Mucosa of stomach (tissue), 1 donor: ENCODE results near the gene FAM222A.

Experiments
- H3K27me3 ChIP-seq: one replicate; pipeline ENCODE4 v1.7.0; 2013; ENCODE audit warnings: mild to moderate bottlenecking, low read length; ENCODE audit not compliant: control insufficient read depth, insufficient read depth
- H3K36me3 ChIP-seq: one replicate; pipeline ENCODE4 v1.7.0; 2013; ENCODE audit warnings: low read length; ENCODE audit not compliant: control insufficient read depth, insufficient read depth
- H3K4me1 ChIP-seq: one replicate; pipeline ENCODE4 v1.7.0; 2013; ENCODE audit warnings: mild to moderate bottlenecking, low read length; ENCODE audit not compliant: control insufficient read depth, insufficient read depth
- H3K4me3 ChIP-seq: one replicate; pipeline ENCODE4 v1.7.0; 2013; ENCODE audit warnings: low read length
- H3K9ac ChIP-seq: one replicate; pipeline ENCODE4 v1.7.0; 2013; ENCODE audit warnings: mild to moderate bottlenecking, low read length, moderate library complexity
- H3K9me3 ChIP-seq: one replicate; pipeline ENCODE4 v1.7.0; 2013; ENCODE audit warnings: mild to moderate bottlenecking, low read length, moderate library complexity; ENCODE audit not compliant: control insufficient read depth
- donor health status: Pancreatic carcinoma.

Gene FAM222A

DNA sequence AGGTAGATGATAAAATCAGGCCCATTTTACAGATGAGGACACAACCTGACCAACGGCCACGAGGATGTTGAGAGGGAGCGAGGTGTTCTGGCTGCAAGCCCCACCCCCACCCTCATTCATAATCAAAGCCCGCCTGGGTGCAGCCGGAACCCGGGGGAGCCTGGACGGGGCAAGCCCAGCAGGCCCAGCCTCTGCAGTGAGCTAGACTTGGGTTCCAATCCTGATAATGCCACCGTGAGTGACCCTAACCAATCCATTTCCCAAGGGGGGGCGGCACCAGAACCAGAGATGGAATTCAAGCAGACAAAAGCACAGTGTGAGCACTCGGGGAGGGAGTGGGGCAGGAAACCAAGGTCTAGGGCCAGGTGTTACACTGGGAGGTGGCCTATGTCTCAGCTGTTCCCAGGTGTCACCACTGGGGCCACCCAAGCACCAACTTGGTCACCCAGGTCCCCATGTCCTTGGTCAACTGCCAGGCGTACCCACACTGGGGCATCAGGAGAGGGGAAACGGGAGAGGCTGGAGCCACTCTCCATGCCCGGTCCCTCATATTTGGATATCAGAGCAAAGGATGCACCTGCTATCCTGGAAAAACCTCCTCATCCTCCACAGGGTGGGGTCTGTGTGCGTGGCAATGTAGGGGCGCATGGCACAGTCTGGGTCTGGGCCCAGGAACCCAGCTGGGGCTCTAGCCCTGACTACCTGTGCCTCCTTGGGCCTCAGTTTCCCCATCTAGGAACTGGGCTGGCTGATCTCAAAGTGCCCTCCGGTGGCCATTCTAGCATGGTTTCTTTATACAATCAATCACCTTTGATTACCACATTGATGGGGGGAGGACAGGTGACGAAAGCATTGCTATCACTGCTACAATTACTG lies 58.4 kb downstream of the FAM222A start:
- no peak overlapping the region for H3K4me3 ChIP-seq
- H3K9me3 ChIP-seq = no peaks in the 10 kb centered on the region
- H3K36me3 ChIP-seq = no peaks in the 10 kb centered on the region
- no peaks in the 10 kb centered on the region for H3K27me3 ChIP-seq
- H3K9ac ChIP-seq = no peak overlapping the region
- H3K4me1 ChIP-seq = peaks cover 12% of the 10 kb centered on the region

DNA sequence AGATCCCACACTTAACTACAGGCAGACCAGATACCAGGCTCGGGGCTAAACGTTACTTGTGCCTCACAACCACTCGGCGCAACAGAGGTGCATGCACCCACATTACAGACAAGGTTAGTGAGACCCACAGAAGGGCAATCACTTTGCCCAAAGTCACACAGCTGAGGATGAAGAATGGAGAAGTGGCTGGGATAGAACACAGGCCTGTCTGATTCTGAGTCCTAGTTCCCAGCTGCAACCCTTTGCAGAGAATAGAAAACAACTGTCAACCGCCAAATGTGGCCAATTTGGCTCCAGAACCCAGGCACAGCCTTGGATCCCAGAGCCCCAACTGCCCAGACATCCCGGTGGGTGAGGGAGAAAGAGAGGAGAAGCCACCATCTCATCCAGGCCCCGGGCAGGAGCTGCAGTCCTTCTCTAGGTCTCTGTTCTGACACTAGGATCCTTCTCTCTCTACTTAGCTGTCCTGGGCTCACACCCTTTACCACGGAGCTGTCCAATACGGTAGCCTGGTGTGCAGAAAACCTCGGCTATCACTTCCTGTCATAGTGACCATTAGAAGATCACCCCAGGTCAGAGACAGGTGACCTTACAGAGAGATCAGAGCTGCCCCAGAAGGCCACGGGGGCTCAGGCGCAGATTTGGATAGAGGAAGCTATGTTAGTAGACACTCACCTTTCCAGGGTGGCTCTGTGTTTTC lies 59.1 kb downstream of the FAM222A start:
- Histone ChIP-seq H3K9ac (no peak overlapping the region), H3K4me3 (no peak overlapping the region)

DNA sequence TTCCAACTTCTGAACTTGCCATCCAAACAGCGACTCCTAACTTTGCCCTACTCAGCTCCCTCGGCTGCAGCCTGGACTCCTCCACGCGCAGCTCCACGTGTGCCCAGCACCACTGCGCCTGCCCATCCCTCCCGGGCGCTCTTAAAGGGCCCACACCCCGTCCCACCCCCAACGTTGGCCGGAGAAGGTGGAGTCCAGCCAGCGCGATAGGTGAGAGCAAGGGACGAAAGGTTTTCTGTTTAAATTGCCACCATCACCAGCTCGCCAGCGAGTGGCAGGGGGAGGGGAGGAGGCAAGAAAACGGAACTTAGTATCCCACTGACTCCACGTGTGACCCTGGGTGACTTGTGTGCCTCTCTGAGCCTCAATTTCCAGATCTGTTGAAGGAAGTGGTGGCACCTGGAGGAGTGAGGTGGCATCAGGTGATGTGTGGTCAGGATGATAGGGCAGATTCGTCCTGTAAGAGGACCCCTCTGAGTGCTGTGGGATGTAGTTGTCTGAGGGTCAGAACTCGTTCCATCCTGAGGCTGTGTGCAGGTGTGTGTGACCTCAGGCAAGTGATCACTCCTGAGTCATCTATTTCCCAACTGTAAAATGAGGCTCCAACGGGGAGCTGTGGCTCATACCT lies 59.9 kb downstream of the FAM222A start:
- Histone ChIP-seq H3K36me3 (no peaks in the 10 kb centered on the region), H3K27me3 (no peaks in the 10 kb centered on the region), H3K4me3 (no peak overlapping the region), H3K4me1 (peaks cover 12% of the 10 kb centered on the region), H3K9ac (no peak overlapping the region), H3K9me3 (no peaks in the 10 kb centered on the region)

More for the DNA sequence above, 59.1 kb downstream of the FAM222A start:
- H3K4me1 ChIP-seq = peaks cover 12% of the 10 kb centered on the region
- no peaks in the 10 kb centered on the region for H3K9me3 ChIP-seq
- H3K27me3 ChIP-seq = no peaks in the 10 kb centered on the region
- no peaks in the 10 kb centered on the region for H3K36me3 ChIP-seq

GRCh38 chr12:109775172-109775881 lies 61.7 kb downstream of the FAM222A start:
- no peaks in the 10 kb centered on the region for H3K36me3 ChIP-seq
- H3K4me3 ChIP-seq = no peak overlapping the region
- no peak overlapping the region for H3K9ac ChIP-seq
- H3K9me3 ChIP-seq = no peaks in the 10 kb centered on the region
- H3K4me1 ChIP-seq = peaks cover 12% of the 10 kb centered on the region
- no peaks in the 10 kb centered on the region for H3K27me3 ChIP-seq

- no peak overlapping the region for H3K9ac ChIP-seq
- no peak overlapping the region for H3K4me3 ChIP-seq
Observed at GRCh38 chr12:109776624-109777023, 63.0 kb downstream of the FAM222A start.

GRCh38 chr12:109777544-109777943 lies 63.9 kb downstream of the FAM222A start:
- H3K4me3 ChIP-seq = no peak overlapping the region
- H3K9ac ChIP-seq = no peak overlapping the region
- no peaks in the 10 kb centered on the region for H3K36me3 ChIP-seq
- H3K9me3 ChIP-seq = no peaks in the 10 kb centered on the region
- peaks cover 12% of the 10 kb centered on the region for H3K4me1 ChIP-seq
- no peaks in the 10 kb centered on the region for H3K27me3 ChIP-seq

More at GRCh38 chr12:109776624-109777023, 63.0 kb downstream of the FAM222A start:
- Histone ChIP-seq H3K27me3 (no peaks in the 10 kb centered on the region), H3K4me1 (peaks cover 12% of the 10 kb centered on the region), H3K36me3 (no peaks in the 10 kb centered on the region), H3K9me3 (no peaks in the 10 kb centered on the region)

GRCh38 chr12:109778684-109779083 lies 65.1 kb downstream of the FAM222A start:
- peaks cover 2% of the 10 kb centered on the region for H3K4me1 ChIP-seq
- H3K9ac ChIP-seq = no peak overlapping the region
- no peak overlapping the region for H3K4me3 ChIP-seq

GRCh38 chr12:109779382-109779781 lies 65.8 kb downstream of the FAM222A start:
- Histone ChIP-seq H3K9ac (no peak overlapping the region), H3K4me3 (no peak overlapping the region), H3K27me3 (no peaks in the 10 kb centered on the region), H3K4me1 (no peaks in the 10 kb centered on the region), H3K36me3 (no peaks in the 10 kb centered on the region), H3K9me3 (no peaks in the 10 kb centered on the region)

More at GRCh38 chr12:109778684-109779083, 65.1 kb downstream of the FAM222A start:
- Histone ChIP-seq H3K9me3 (no peaks in the 10 kb centered on the region), H3K36me3 (no peaks in the 10 kb centered on the region), H3K27me3 (no peaks in the 10 kb centered on the region)

DNA sequence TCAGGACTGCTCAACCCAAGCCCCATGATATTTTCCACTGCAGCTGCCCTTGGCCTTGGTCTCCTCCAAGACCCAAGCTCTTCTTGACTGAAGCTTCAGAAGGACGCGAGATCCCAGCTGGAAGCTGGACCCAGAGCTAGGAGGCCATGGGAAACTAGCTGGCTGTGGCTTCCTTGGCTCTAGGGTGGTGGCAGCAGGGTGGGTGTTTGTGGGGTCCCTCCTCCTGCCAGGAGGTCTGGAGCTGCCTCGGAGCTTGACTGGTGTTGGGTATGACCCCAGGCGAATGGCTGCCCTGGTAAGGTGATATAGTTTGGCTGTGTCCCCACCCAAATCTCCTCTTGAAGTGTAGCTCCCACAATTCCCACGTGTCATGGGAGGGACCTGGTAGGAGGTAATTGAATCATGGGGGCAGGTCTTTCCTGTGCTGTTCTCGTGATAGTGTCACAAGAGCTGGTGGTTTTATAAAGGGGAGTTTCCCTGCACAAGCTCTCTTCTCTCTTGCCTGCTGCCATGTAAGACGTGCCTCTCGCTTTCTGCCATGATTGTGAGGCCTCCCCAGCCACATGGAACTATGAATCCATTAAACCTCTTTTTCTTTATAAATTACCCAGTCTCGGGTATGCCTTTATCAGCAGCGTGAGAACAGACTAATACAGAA lies 68.2 kb downstream of the FAM222A start:
- Histone ChIP-seq H3K9me3 (no peaks in the 10 kb centered on the region), H3K36me3 (no peaks in the 10 kb centered on the region), H3K4me1 (no peaks in the 10 kb centered on the region), H3K27me3 (no peaks in the 10 kb centered on the region), H3K4me3 (no peak overlapping the region), H3K9ac (no peak overlapping the region)

DNA sequence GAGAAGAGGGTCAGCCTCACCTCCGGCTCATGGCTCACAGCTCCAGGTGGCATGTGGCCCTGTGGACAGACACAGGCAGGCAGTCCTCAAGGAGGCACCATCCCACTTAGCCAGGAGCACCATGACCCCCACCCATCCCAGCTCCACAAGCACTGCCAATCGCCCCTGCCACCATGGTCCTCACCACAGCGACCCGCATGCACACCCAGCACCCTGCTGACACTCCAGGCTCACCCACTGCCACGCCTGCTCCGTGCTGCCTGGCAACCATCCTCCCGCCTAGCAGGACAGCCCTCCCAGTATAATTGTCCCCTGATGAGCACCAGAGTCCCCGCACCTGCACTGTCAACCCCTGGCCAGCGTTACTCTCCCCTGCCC lies 68.7 kb downstream of the FAM222A start:
- H3K27me3 ChIP-seq = no peaks in the 10 kb centered on the region
- H3K36me3 ChIP-seq = no peaks in the 10 kb centered on the region
- no peak overlapping the region for H3K9ac ChIP-seq
- H3K4me3 ChIP-seq = no peak overlapping the region
- no peaks in the 10 kb centered on the region for H3K4me1 ChIP-seq
- H3K9me3 ChIP-seq = no peaks in the 10 kb centered on the region

DNA sequence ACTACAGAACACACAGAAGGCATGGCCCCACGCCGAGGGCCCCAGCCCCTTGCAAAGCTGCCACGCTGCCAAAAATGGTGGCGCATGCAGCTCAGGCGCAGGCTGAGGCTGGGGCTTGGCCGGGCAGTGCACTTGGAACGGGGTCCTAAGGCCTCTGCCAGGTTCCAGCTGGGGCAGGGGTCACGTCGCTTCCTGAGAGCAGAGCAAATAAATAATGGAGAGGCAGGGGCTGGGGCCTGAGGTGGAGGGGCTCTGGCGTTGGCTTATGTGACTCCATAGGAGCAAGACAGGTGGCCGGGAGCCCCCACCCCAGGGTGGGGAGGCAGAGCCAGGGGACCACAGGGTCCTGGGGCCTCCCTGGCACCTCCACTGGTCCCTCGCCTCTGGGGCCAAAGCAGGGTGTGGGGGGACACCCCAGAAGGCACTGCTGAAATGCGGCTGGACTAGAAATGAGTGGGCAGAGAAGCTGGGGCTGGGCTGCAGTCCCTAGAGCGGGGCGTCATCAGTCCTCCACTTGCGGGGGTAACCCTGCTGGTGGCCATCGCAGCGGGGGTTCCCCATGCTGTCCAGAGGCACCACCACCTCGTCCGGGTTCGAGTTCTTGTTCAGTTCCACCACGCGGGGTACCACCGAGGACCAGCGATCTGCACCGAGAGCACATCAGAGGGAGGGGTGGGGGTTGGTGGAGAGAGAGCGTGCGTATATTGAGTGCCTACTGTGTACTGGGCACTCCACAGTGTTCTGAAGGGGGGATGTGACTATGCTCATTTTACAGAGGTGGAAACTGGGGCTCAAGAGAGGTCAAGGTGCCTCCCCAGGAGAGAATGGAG lies 69.7 kb downstream of the FAM222A start:
- Histone ChIP-seq H3K4me1 (no peaks in the 10 kb centered on the region), H3K9ac (no peak overlapping the region), H3K4me3 (no peak overlapping the region), H3K27me3 (no peaks in the 10 kb centered on the region), H3K36me3 (no peaks in the 10 kb centered on the region), H3K9me3 (no peaks in the 10 kb centered on the region)
